ENCODE results near the gene C2CD2.
"Not testable (repeated sequence)": the region's sequence is repeated elsewhere in the genome, so short reads cannot be mapped to it uniquely, and the experiment has no call there.

Gene C2CD2

DNA sequence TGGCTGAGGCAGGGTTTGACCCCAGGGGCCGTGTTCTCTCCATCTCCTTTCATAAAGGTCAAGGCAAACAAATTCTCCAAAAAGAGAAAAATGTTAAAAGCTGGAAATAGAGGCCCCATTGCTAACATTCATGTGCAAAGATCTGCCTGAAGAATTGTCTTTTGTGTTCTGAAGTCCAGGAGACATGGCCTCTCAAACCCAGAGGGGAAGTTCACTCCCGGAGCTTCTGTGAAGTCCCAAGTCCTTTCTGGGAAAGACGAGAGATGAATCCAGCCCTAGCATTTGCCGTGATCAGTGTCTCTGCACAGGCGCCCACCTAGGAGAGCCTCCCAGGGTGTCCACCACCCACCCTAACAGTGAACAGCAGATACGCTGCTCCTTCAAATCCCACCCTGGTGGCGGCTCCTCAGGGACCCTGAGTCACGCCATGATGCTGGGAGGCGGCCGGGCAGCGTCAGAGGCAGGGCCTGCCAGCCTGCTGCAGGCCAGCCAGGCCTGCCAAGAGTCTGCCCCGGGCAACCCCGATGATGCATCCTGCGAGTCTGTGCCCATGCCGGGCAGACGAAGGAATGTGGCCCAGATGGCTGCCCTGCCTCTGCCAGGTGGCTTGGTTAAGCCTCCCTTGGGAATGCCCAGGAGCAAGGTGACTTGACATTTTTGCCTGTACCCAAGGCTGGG is 5.2 kb upstream of the C2CD2 start:
- no peak for DNase-seq (ENCODE audit: low spot score)

- peak; percentile 64 for DNase-seq (ENCODE audit: low spot score)
Observed at GRCh38 chr21:41957991-41958766, 4.4 kb upstream of the C2CD2 start.

- peak; percentile 6 for DNase-seq (ENCODE audit: low spot score)
Observed at GRCh38 chr21:41956926-41957729, 3.3 kb upstream of the C2CD2 start.

DNA sequence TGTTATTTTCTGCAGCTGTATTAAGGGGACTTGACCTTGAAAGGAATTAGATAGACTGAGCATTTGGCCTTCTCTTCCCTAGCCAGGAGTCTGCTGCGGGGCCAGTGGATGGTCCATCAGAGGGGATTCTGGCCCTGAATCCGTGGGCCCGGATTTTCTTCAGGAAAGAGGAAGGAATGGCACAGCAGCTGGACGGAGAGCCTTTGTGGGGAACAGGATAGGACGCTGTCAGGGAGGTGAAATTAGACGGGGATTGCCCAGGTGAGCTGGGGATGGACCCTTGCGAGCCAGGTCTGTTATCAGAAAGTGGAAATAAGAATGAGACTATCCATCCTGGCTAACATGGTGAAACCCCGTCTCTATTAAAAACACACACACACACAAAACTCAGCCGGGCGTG is 1.7 kb upstream of the C2CD2 start:
- no peak for DNase-seq (ENCODE audit: low spot score)

DNA sequence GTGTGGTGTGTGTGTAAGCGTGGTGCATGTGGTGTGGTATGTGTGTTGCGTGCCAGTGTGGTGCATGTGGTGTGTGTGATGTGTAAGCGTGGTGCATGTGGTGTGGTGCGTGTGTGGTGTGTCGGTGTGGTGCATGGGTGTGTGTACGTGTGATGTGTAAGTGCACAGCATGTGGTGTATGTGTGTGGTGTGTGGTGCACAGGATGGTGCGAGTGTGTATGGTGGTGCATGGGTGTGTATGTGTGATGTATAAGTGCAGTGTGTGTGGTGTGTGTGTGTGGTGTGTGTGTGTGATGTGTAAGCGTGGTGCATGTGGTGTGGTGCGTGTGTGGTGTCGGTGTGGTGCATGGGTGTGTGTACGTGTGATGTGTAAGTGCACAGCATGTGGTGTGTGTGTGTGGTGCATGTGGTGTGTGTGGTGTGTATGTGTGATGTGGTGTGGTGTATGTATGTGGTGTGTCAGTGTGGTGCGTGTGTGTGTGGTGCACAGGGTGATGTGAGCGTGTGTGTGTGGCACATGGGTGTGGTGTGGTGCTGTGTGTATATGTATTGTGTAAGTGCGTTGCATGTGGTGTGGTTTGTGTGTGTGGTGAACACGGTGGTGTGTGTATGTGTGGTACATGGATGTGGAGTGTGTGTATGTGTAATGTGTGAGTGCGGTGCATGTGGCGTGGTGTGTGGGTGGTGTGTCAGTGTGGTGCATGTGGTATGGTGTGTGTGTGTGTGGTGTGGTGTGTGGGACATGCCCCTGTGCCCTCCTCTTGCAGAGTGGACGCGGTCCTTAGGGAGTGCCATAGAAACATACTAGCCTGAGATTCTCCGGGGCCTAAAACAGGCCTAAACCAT is 1.1 kb upstream of the C2CD2 start:
- no peak for DNase-seq (ENCODE audit: low spot score)

DNA sequence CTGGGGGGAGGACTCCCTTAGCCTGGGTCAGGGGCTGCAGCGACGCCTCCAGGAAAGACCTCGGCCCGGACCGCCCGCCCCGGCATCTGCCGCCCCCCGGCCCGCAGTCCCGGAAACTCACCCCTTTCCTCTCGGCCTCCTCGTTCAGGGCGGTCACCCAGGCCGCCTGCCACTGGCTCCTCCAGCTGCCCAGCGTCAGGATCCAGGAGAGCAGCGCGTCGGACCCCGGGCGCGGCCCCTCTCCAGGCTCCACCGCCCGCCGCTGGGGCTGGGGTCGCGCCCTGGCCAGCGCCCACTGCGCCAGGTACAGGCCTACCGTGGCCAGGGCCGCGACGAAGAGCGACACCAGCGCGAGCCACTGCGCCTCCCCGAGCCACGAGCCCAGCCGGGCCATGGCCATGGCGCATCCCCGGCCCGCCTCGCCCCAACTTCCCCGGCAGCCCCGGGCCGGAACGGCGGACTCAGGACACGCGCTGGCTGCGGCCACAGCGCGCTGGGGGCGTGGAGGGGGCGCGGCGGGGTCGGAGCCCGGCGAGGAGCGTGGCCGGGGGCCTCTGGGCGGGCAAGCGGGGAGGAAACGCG is 478 bp downstream of the C2CD2 start:
- no peak for DNase-seq (ENCODE audit: low spot score)

DNA sequence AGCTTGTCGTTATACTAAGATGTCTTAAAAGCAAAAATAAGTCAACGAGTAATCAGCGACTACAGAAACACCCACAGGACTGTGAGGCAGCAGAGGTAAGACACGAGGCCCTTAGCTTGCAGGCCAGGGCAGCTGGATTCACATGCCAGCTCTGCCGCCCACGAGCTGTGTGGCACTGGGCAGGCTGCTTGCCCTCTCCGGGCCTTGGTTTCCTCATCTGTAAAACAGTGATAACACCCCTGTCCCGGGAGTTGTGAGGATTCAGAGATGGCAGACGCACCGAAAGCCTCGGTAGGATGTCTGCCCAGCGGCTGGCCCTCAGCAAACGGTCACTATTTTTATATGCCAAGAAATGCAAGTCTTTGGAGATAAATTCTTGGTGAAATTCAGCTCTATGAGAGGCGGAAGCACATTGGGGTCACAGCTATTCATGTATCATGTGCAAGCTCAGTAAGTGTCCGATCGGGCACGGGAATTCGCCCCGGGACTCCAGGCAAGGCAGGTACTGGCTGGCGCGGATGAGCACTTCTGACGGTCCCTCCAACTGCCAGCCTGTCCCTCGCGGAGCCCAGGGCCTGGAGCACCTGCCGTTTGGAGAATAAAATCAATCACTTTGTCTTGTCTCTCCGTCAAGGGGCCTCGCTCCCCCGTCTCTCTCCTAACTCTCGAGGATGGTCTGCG is 1.1 kb downstream of the C2CD2 start:
- DNase-seq (ENCODE audit: low spot score) = no peak

- DNase-seq (ENCODE audit: low spot score) = no peak
Observed at GRCh38 chr21:41951876-41952567, 1.8 kb downstream of the C2CD2 start.

- DNase-seq (ENCODE audit: low spot score) = no peak
Observed at GRCh38 chr21:41950941-41951351, 2.9 kb downstream of the C2CD2 start.

DNA sequence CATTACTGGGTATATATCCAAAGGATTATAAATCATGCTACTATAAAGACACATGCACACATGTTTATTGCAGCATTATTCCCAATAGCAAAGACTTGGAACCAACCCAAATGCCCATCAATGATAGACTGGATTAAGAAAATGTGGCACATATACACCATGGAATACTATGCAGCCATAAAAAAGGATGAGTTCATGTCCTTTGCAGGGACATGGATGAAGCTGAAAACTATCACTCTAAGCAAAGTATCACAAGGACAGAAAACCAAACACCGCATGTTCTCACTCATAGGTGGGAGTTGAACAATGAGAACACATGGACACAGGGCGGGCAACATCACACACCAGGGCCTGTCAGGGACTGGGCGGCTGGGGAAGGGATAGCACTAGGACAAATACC is 4.2 kb downstream of the C2CD2 start:
- DNase-seq (ENCODE audit: low spot score) = not testable (repeated sequence)

GRCh38 chr21:41948901-41949300 is 4.9 kb downstream of the C2CD2 start:
- DNase-seq (ENCODE audit: low spot score) = no peak

GRCh38 chr21:41948078-41948895 is 5.5 kb downstream of the C2CD2 start:
- no peak for DNase-seq (ENCODE audit: low spot score)

- DNase-seq (ENCODE audit: low spot score) = no peak
Observed at GRCh38 chr21:41945982-41946381, 7.8 kb downstream of the C2CD2 start.

DNA sequence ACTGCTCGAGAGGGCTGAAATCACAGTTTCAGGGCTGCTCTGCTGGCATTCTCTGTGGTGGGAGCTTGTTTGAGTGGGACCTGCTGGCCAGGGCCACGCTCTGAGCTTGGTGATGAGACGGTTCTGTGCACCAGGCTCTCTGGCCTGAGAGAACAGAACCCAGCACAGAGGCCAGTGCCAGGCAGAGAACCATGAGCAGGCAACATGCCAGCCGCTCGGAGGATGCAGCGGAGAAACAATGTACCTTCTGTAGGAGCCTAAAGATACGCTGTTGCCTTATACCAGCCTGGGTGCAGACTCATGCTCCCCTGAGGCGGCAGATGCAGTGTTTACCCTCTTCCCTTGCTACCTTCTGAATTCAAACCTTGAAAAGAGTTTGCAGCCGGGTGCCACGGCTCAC is 10.0 kb downstream of the C2CD2 start:
- no peak for DNase-seq (ENCODE audit: low spot score)

DNA sequence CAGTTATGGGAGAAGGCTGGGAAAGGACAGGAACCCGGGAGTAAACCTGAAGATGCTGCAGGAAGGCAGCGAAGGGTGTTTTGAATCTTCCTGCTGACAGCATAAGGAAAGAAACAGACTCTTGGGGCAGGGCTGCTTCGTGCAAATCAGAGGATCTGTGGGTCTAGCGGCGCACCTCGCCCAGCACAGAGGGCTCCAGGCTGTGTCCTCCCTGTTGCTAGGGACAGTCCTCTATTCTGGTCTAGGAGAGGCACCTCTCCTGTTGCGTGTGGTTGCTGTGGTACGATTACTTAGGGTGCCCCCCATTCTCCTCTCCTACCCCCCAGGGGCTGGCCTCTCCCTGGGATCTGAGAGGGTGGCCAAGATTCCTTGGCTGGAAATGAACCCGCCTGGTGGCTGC is 11.4 kb downstream of the C2CD2 start:
- DNase-seq (ENCODE audit: low spot score) = no peak

GRCh38 chr21:41941941-41942340 is 11.9 kb downstream of the C2CD2 start:
- DNase-seq (ENCODE audit: low spot score) = no peak

DNA sequence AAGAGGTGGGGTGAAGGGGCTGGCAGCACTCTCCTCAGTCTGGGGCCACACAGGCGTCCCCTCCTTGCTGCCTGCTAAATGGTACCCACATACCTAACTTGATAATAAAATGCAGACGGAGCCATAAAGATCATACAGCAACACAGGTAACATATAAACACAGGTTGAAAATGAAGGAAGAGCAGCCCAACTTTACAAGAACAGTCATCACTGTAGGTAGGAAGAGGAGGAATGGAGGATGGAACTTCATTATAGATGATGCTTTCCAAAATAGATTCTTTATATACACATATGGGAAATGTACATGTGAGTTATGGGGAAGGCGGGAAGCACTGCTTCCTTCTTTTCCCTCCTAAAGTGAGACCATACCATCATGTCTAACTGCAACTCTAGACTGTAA is 13.4 kb downstream of the C2CD2 start:
- DNase-seq (ENCODE audit: low spot score) = no peak

DNA sequence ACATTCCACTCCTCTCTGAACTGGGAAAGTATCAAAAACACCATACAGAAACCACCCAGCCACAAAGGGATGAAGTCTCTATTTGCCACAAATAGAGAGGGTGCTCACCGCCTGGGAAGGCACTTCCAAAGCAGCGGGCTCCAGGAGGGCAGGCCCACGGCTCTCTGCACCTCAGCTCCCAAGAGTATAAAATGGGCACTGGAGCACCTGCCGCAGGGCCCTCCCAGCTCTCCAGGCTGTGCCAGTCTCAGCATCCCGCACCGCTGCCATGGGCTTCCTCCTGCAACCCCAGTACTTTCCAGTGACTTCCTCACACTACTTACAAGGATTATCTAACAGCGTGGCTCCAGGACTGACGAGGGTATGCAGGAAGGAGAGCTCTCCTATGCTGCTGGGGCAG is 14.4 kb downstream of the C2CD2 start:
- no peak for DNase-seq (ENCODE audit: low spot score)

GRCh38 chr21:41933313-41934079 is 20.3 kb downstream of the C2CD2 start:
- no peak for DNase-seq (ENCODE audit: low spot score)

All from LoVo (cell line).